Liver (tissue), 9 donors: ENCODE data around the gene HBA2. TPM values are rescaled to one million over a fixed set of nuclear protein-coding genes. Genes with fewer than 3 reads are reported as not detected.

ENCODE experiments used
- DNase-seq: peaks from one replicate; pipeline ENCODE4 v3.0.0-alpha.2; 2017; ENCODE audit warnings: low spot score
- H3K27ac ChIP-seq, 2 donors: one replicate each; pipeline ENCODE4 v1.7.0; 2013; ENCODE audit warnings: inconsistent platforms in 2 of 2, low read length in 2 of 2, control low read depth in 1 of 2, low read depth in 1 of 2, mild to moderate bottlenecking in 1 of 2
- H3K27me3 ChIP-seq, 4 donors: one replicate each; pipeline versions ENCODE4 v1.6.1 to v1.7.0; 2013; ENCODE audit warnings: low read length in 3 of 4, inconsistent platforms in 1 of 4, mild to moderate bottlenecking in 1 of 4, moderate library complexity in 1 of 4; ENCODE audit not compliant: control insufficient read depth in 4 of 4, insufficient read depth in 4 of 4
- H3K36me3 ChIP-seq, 4 donors: one replicate each; pipeline versions ENCODE4 v1.6.1 to v1.7.0; 2013; ENCODE audit warnings: low read length in 3 of 4, mild to moderate bottlenecking in 3 of 4, low read depth in 1 of 4, moderate library complexity in 1 of 4; ENCODE audit not compliant: control insufficient read depth in 4 of 4, insufficient read depth in 3 of 4
- H3K4me1 ChIP-seq, 4 donors: one replicate each; pipeline versions ENCODE4 v1.6.1 to v1.7.0; 2013; ENCODE audit warnings: low read length in 3 of 4, mild to moderate bottlenecking in 3 of 4, moderate library complexity in 1 of 4; ENCODE audit not compliant: control insufficient read depth in 4 of 4, insufficient read depth in 4 of 4
- H3K4me3 ChIP-seq, 3 donors: one replicate each; pipeline versions ENCODE4 v1.6.1 to v1.7.0; 2013; ENCODE audit warnings: low read length in 3 of 3, control low read depth in 1 of 3, low read depth in 1 of 3, mild to moderate bottlenecking in 1 of 3
- H3K9ac ChIP-seq, 2 donors: one replicate each; pipeline ENCODE4 v1.7.0; 2013; ENCODE audit warnings: low read length in 2 of 2, mild to moderate bottlenecking in 2 of 2, moderate library complexity in 2 of 2, control low read depth in 1 of 2, low read depth in 1 of 2
- H3K9me3 ChIP-seq, 4 donors: one replicate each; pipeline versions ENCODE4 v1.6.1 to v1.7.0; 2013; ENCODE audit warnings: low read length in 3 of 4; ENCODE audit not compliant: control insufficient read depth in 4 of 4
- EGR1 ChIP-seq, 2 donors: IDR thresholded peaks; 2 replicates each; pipeline ENCODE4 v1.6.1; 2016 to 2018; ENCODE audit warnings: antibody characterized with exemption in 2 of 2, low read depth in 2 of 2
- FOXA1 ChIP-seq: IDR thresholded peaks from 2 replicates; pipeline ENCODE4 v1.6.1; 2016; ENCODE audit warnings: antibody characterized with exemption
- GABPA ChIP-seq, 2 donors: IDR thresholded peaks in 1 of 2; conservative IDR thresholded peaks in 1 of 2; 2 replicates each; pipeline ENCODE4 v1.6.1; 2016; ENCODE audit warnings: antibody characterized with exemption in 2 of 2, mild to moderate bottlenecking in 1 of 2, moderate library complexity in 1 of 2
- HNF4G ChIP-seq: IDR thresholded peaks from 2 replicates; pipeline ENCODE4 v1.6.1; 2016; ENCODE audit warnings: antibody characterized with exemption
- JUND ChIP-seq, 2 donors: IDR thresholded peaks; 2 replicates each; pipeline ENCODE4 v1.6.1; 2016; ENCODE audit warnings: antibody characterized with exemption in 2 of 2
- NR2F2 ChIP-seq: IDR thresholded peaks from 2 replicates; pipeline ENCODE4 v1.6.1; 2016; ENCODE audit warnings: antibody characterized with exemption
- RAD21 ChIP-seq, 2 donors: IDR thresholded peaks; 2 replicates each; pipeline ENCODE4 v1.6.1; 2016; ENCODE audit warnings: antibody characterized with exemption in 2 of 2, mild to moderate bottlenecking in 2 of 2
- RXRA ChIP-seq, 2 donors: IDR thresholded peaks; 2 replicates each; pipeline ENCODE4 v1.6.1; 2017 to 2018; ENCODE audit warnings: antibody characterized with exemption in 2 of 2, mild to moderate bottlenecking in 1 of 2
- SP1 ChIP-seq: IDR thresholded peaks from 2 replicates; pipeline ENCODE4 v1.6.1; 2018; ENCODE audit warnings: antibody characterized with exemption, mild to moderate bottlenecking
- TAF1 ChIP-seq: conservative IDR thresholded peaks from 2 replicates; pipeline ENCODE4 v1.6.1; 2016; ENCODE audit warnings: antibody characterized with exemption, mild to moderate bottlenecking
- YY1 ChIP-seq: IDR thresholded peaks from 2 replicates; pipeline ENCODE4 v1.6.1; 2016; ENCODE audit warnings: antibody characterized with exemption, mild to moderate bottlenecking
- WGBS: extraction: QIAGEN DNeasy Blood & Tissue Kit; methylation state at CpG from one replicate; pipeline ENCODE4 v1.1.7; 2013; 5-methylcytosine and 5-hydroxymethylcytosine counted together
- polyA plus RNA-seq, 2 donors: library from polyadenylated mRNA; stranded (reverse) in 1 of 2; unstranded in 1 of 2; fragments of 200-250 nt in 1 of 2; fragments of >200 nt in 1 of 2; fragmentation: Nextera tagmentation in 1 of 2; extraction: Ambion mirVana in 1 of 2; gene quantifications; one replicate each; pipeline versions ENCODE4 v1.2.1 to v1.2.3, GENCODE V29; 2013 to 2015
- total RNA-seq, 2 donors: library from RNA; depleted of rRNA; stranded (reverse); fragments of >200 nt; gene quantifications; one replicate each; pipeline ENCODE4 v1.2.3, GENCODE V29; 2014
- TF ChIP-seq, protein P1 (sequence below): IDR thresholded peaks from 2 replicates; pipeline ENCODE4 v1.6.1; 2016; ENCODE audit warnings: antibody characterized with exemption, mild to moderate bottlenecking
- TF ChIP-seq, protein P2 (sequence below): fragments of 150-350 bp; IDR thresholded peaks from 2 replicates; pipeline ENCODE4 v1.5.1; 2017; ENCODE audit warnings: improper control_type of control experiment, low read depth, low read length; ENCODE audit not compliant: missing input control
- TF ChIP-seq, protein P3 (sequence below): IDR thresholded peaks from 2 replicates; pipeline ENCODE4 v1.6.1; 2016; ENCODE audit warnings: antibody characterized with exemption
- TF ChIP-seq, protein P4 (sequence below): IDR thresholded peaks from 2 replicates; pipeline ENCODE4 v1.6.1; 2016; ENCODE audit warnings: antibody characterized with exemption
- donor health status: healthy.
- donor health status: healthy.
- donor health status: healthy.
- donor health status: healthy.
- donor health status: healthy.

HBA2 gene
- total and polyA plus RNA-seq, 4 donors, result 2.8 to 36,951 (median 46.0) TPM

DNA sequence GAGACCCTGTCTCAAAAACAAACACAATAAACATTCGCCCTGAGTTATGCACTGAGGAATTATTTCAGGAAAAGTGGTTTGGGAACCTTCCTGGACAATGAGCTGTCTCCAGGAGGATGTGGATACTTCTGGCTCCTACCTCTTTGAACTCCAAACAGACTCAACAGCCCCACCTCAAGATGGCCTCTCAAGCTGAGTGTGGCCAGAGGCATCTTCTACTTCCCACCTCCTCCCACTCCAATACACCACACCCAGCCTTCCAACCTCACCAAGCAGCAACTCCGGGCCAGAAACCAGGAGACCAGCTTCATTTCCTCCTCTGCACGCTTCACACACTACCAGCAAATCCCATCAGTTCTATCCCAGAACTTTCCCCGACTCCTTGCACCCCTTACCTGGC lies 19.2 kb downstream of the HBA2 start (continued):
- TF ChIP-seq, protein P1, sequence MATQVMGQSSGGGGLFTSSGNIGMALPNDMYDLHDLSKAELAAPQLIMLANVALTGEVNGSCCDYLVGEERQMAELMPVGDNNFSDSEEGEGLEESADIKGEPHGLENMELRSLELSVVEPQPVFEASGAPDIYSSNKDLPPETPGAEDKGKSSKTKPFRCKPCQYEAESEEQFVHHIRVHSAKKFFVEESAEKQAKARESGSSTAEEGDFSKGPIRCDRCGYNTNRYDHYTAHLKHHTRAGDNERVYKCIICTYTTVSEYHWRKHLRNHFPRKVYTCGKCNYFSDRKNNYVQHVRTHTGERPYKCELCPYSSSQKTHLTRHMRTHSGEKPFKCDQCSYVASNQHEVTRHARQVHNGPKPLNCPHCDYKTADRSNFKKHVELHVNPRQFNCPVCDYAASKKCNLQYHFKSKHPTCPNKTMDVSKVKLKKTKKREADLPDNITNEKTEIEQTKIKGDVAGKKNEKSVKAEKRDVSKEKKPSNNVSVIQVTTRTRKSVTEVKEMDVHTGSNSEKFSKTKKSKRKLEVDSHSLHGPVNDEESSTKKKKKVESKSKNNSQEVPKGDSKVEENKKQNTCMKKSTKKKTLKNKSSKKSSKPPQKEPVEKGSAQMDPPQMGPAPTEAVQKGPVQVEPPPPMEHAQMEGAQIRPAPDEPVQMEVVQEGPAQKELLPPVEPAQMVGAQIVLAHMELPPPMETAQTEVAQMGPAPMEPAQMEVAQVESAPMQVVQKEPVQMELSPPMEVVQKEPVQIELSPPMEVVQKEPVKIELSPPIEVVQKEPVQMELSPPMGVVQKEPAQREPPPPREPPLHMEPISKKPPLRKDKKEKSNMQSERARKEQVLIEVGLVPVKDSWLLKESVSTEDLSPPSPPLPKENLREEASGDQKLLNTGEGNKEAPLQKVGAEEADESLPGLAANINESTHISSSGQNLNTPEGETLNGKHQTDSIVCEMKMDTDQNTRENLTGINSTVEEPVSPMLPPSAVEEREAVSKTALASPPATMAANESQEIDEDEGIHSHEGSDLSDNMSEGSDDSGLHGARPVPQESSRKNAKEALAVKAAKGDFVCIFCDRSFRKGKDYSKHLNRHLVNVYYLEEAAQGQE, result no peak
- TF ChIP-seq EGR1 (IDR thresholded peaks at IDR 0.05; ENCODE audit: low read depth in 2 of 2) (no peak), TAF1 (no peak), RXRA (IDR thresholded peaks at IDR 0.05) (no peak), NR2F2 (no peak)

DNA sequence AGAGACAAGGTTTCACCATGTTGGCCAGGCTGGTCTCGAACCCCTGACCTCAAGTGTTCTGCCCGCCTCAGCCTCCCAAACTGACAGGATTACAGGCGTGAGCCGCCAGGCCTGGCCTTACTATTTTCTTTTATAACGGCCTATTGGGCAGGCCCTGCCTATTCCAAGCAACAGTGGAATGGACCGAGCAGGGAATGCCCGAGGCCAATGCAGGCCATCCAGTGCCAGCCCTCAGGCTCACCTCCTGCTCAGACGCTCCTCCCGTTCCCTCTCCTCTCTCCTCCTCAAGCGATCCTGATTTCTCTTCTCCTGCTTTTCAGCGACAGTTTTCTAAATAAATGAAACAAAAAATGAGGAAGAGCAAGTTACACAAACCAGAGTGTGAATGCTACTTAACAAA lies 20.0 kb downstream of the HBA2 start:
- Histone ChIP-seq H3K27me3 (no peaks in the 10 kb centered on the region), H3K4me1 (no peaks in the 10 kb centered on the region), H3K27ac (no peak overlapping the region), H3K36me3 (peaks cover 27 to 70% (median 58%) of the 10 kb centered on the region in 4 donors), H3K9me3 (no peaks in the 10 kb centered on the region), H3K9ac (no peak overlapping the region), H3K4me3 (no peak overlapping the region)
- no peak for DNase-seq
- WGBS, result 96% methylated on average over 11 of the region's 11 CpGs
- TF ChIP-seq TAF1, result no peak
- TF ChIP-seq, protein P2, sequence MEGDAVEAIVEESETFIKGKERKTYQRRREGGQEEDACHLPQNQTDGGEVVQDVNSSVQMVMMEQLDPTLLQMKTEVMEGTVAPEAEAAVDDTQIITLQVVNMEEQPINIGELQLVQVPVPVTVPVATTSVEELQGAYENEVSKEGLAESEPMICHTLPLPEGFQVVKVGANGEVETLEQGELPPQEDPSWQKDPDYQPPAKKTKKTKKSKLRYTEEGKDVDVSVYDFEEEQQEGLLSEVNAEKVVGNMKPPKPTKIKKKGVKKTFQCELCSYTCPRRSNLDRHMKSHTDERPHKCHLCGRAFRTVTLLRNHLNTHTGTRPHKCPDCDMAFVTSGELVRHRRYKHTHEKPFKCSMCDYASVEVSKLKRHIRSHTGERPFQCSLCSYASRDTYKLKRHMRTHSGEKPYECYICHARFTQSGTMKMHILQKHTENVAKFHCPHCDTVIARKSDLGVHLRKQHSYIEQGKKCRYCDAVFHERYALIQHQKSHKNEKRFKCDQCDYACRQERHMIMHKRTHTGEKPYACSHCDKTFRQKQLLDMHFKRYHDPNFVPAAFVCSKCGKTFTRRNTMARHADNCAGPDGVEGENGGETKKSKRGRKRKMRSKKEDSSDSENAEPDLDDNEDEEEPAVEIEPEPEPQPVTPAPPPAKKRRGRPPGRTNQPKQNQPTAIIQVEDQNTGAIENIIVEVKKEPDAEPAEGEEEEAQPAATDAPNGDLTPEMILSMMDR, result no peak
- TF ChIP-seq, protein P1, result no peak
- no peak for TF ChIP-seq RAD21 (IDR thresholded peaks at IDR 0.05)
- no peak for TF ChIP-seq JUND (IDR thresholded peaks at IDR 0.05)
- TF ChIP-seq, protein P3, sequence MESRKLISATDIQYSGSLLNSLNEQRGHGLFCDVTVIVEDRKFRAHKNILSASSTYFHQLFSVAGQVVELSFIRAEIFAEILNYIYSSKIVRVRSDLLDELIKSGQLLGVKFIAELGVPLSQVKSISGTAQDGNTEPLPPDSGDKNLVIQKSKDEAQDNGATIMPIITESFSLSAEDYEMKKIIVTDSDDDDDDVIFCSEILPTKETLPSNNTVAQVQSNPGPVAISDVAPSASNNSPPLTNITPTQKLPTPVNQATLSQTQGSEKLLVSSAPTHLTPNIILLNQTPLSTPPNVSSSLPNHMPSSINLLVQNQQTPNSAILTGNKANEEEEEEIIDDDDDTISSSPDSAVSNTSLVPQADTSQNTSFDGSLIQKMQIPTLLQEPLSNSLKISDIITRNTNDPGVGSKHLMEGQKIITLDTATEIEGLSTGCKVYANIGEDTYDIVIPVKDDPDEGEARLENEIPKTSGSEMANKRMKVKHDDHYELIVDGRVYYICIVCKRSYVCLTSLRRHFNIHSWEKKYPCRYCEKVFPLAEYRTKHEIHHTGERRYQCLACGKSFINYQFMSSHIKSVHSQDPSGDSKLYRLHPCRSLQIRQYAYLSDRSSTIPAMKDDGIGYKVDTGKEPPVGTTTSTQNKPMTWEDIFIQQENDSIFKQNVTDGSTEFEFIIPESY, result no peak
- no peak for TF ChIP-seq HNF4G
- TF ChIP-seq, protein P4, sequence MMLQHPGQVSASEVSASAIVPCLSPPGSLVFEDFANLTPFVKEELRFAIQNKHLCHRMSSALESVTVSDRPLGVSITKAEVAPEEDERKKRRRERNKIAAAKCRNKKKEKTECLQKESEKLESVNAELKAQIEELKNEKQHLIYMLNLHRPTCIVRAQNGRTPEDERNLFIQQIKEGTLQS, result no peak
- TF ChIP-seq GABPA (IDR thresholded peaks at IDR 0.05 in 1 of 2, conservative IDR thresholded peaks at IDR 0.05 in 1 of 2), result no peak
- TF ChIP-seq FOXA1, result no peak
- no peak for TF ChIP-seq YY1
- no peak for TF ChIP-seq EGR1 (IDR thresholded peaks at IDR 0.05; ENCODE audit: low read depth in 2 of 2)
- no peak for TF ChIP-seq SP1
